GM12878 (cell line): Measurements from ENCODE around the gene CEP76. TPM values are rescaled to one million over a fixed set of nuclear protein-coding genes. Genes with fewer than 3 reads are reported as not detected.

ENCODE experiments used
- ASH2L ChIP-seq: fragments of 300-600, 200-600 bp; sonication (generic); IDR thresholded peaks from 2 replicates; pipeline ENCODE4 v1.6.1; 2017; ENCODE audit warnings: low read depth, mild to moderate bottlenecking, borderline replicate concordance
- CEBPB ChIP-seq, 2 experiments: fragments of 150-350 bp in 1 of 2; IDR thresholded peaks; 2 replicates each; pipeline ENCODE4 v1.6.1; 2012 to 2014; ENCODE audit warnings: low read depth in 2 of 2, low read length in 2 of 2, borderline replicate concordance in 1 of 2, inconsistent platforms in 1 of 2
- CREB1 ChIP-seq: IDR thresholded peaks from 2 replicates; pipeline ENCODE4 v1.6.1; 2012; ENCODE audit warnings: low read depth, mild to moderate bottlenecking, inconsistent platforms
- CREM ChIP-seq: IDR thresholded peaks from 2 replicates; pipeline ENCODE4 v1.6.1; 2014; ENCODE audit warnings: antibody characterized with exemption, low read depth
- EED ChIP-seq: sonication (generic); IDR thresholded peaks from 2 replicates; pipeline ENCODE4 v1.6.1; 2016; ENCODE audit warnings: antibody characterized with exemption, low read depth
- ETV6 ChIP-seq, 2 experiments: fragments of 450-650 bp in 1 of 2; IDR thresholded peaks in 1 of 2; conservative IDR thresholded peaks in 1 of 2; 2 replicates each; pipeline ENCODE4 v1.6.1; 2014; ENCODE audit warnings: antibody characterized with exemption in 1 of 2, borderline replicate concordance in 1 of 2, low read depth in 1 of 2, mild to moderate bottlenecking in 1 of 2, moderate library complexity in 1 of 2
- EZH2 ChIP-seq: IDR thresholded peaks from 2 replicates; pipeline ENCODE4 v1.6.1; 2012; ENCODE audit warnings: low read depth, mild to moderate bottlenecking, control low read depth, inconsistent platforms, low read length, borderline replicate concordance; ENCODE audit not compliant: control insufficient read depth
- HCFC1 ChIP-seq: fragments of 150-350 bp; IDR thresholded peaks from 2 replicates; pipeline ENCODE4 v1.6.1; 2014; ENCODE audit warnings: low read length
- KDM1A ChIP-seq: fragments of 200-600 bp; sonication (generic); IDR thresholded peaks from 2 replicates; pipeline ENCODE4 v1.6.1; 2016; ENCODE audit warnings: borderline replicate concordance
- LARP7 ChIP-seq: fragments of 450-650 bp; IDR thresholded peaks from 2 replicates; pipeline ENCODE4 v1.6.1; 2017; ENCODE audit warnings: mild to moderate bottlenecking
- MLLT1 ChIP-seq: fragments of 450-650 bp; IDR thresholded peaks from 2 replicates; pipeline ENCODE4 v1.6.1; 2016; ENCODE audit warnings: mild to moderate bottlenecking
- MYB ChIP-seq: fragments of 150-350 bp; IDR thresholded peaks from 2 replicates; pipeline ENCODE4 v1.6.1; 2014; ENCODE audit warnings: mild to moderate bottlenecking, low read depth, low read length, borderline replicate concordance
- NFYA ChIP-seq: IDR thresholded peaks from 2 replicates; pipeline ENCODE4 v1.6.1; 2011; ENCODE audit warnings: low read depth, mild to moderate bottlenecking, low read length, improper control_type of control experiment, borderline replicate concordance
- NFYB ChIP-seq: IDR thresholded peaks from 2 replicates; pipeline ENCODE4 v1.6.1; 2011; ENCODE audit warnings: low read depth, mild to moderate bottlenecking, low read length, improper control_type of control experiment, moderate library complexity; ENCODE audit not compliant: insufficient read depth
- NR2F1 ChIP-seq: fragments of 450-650 bp; conservative IDR thresholded peaks from 2 replicates; pipeline ENCODE4 v1.6.1; 2017; ENCODE audit warnings: mild to moderate bottlenecking
- POLR2AphosphoS2 ChIP-seq: IDR thresholded peaks from 2 replicates; pipeline ENCODE4 v1.6.1; 2011; ENCODE audit warnings: low read depth, mild to moderate bottlenecking, low read length, improper control_type of control experiment, moderate library complexity
- POLR2AphosphoS5 ChIP-seq: IDR thresholded peaks from 2 replicates; pipeline ENCODE4 v1.6.1; 2011; ENCODE audit warnings: mild to moderate bottlenecking, low read length, inconsistent platforms
- RELB ChIP-seq: fragments of 450-650 bp; IDR thresholded peaks from 2 replicates; pipeline ENCODE4 v1.6.1; 2017; ENCODE audit warnings: low read depth, mild to moderate bottlenecking, moderate library complexity
- STAT1 ChIP-seq: fragments of 450-650 bp; conservative IDR thresholded peaks from 2 replicates; pipeline ENCODE4 v1.6.1; 2014; ENCODE audit warnings: antibody characterized with exemption, mild to moderate bottlenecking
- TCF3 ChIP-seq: IDR thresholded peaks from 2 replicates; pipeline ENCODE4 v1.6.1; 2012; ENCODE audit warnings: low read depth, mild to moderate bottlenecking, low read length, borderline replicate concordance; ENCODE audit not compliant: insufficient read depth
- ZBTB33 ChIP-seq: fragments of 450-650 bp; IDR thresholded peaks from 2 replicates; pipeline ENCODE4 v1.6.1; 2017; ENCODE audit warnings: mild to moderate bottlenecking
- polyA plus RNA-seq, 11 experiments: library from polyadenylated mRNA; depleted of rRNA in 4 of 11; unstranded in 6 of 11; stranded (reverse) in 5 of 11; fragments of >200 nt; fragmentation: Nextera tagmentation in 4 of 11; fragmentation: Illumina TruSeq in 1 of 11; extraction: Ambion mirVana in 4 of 11; extraction: Trizol in 1 of 11; gene quantifications; 1 replicate in 1 of 11; 2 replicates in 10 of 11; pipeline versions ENCODE4 v1.2.1 to v1.2.3, GENCODE V29; 2011 to 2016; ENCODE audit warnings: inconsistent platforms in 2 of 11, missing spikeins in 2 of 11, low read depth in 1 of 11
- total RNA-seq, 4 experiments: library from RNA; depleted of rRNA in 3 of 4; stranded (reverse); fragments of >200 nt in 3 of 4; fragmentation: Illumina TruSeq in 1 of 4; extraction: Trizol in 1 of 4; gene quantifications; 2 replicates each; pipeline versions ENCODE4 v1.2.1 to v1.2.3, GENCODE V29; 2013 to 2021
- TF ChIP-seq, protein P1 (sequence below): fragments of 450-650 bp; IDR thresholded peaks from 2 replicates; pipeline ENCODE4 v1.6.1; 2018; ENCODE audit warnings: borderline replicate concordance, mild to moderate bottlenecking; ENCODE audit not compliant: partially characterized antibody

The CEP76 gene
- total and polyA plus RNA-seq, 10 of the 15 experiments (the other 5 are each of a cell fraction or from before 2014, with no cell fraction given) = 3.9 to 14.9 (median 13.2) TPM

DNA sequence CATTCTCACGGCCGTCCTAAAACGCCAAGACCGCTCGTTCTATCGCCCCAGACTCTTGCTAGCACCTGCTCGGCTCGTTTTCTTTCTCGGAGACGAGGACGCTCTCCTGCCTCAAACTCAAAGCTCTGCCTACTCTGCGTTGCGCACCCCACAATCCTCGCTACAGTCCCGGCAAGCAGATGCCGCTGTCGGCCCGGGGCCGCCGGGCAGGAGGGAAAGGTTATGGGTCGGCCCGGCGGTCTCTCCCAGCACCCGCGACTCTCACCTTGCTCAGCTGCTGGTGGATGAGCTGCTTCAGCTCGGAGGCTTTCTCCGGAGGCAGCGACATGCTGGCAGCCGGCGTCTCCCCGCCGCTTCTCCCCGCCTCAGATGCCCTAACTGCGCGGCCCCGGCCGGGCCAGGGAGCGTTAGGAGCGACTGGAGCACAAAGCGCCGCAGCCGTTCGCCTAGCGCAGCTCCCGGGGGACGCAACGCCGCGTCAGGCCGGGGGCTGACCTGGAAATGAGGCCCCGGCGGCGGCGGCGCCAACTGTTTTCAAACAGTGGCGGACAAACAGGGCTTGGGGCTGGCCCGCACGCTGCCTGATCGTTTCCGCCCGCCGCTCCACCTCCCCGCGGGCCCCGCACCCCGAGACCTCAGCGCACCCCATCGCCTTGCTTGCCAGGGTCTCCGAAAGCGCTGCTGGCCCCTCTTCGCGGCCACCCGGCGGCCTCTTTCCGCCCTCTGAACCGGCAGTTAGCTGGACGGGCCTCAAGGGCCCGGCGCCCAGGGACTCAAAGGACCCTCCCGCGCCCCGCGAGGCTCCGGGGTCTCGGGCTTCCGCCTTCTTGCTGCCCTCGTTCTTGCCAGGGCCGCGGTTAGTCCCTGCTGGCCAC lies at the start of gene CEP76, which contains the start of gene PSMG2 (continued):
- peak; percentile 90 for TF ChIP-seq RELB
- TF ChIP-seq CEBPB (IDR thresholded peaks at IDR 0.05; ENCODE audit: borderline replicate concordance in 1 of 2, low read depth in 2 of 2, low read length in 2 of 2) = no peak
- peak; percentile 65 for TF ChIP-seq HCFC1
- peak; percentile 99 for TF ChIP-seq MYB
- TF ChIP-seq EZH2 = no peak
- TF ChIP-seq NFYA = no peak
- peak; percentile 46; the same call in 1 of the 2 replicates for TF ChIP-seq TCF3
- no peak for TF ChIP-seq EED
- peak; percentile 74 for TF ChIP-seq NR2F1
- no peak for TF ChIP-seq KDM1A
- TF ChIP-seq ETV6 (conservative IDR thresholded peaks at IDR 0.05 in 1 of 2, IDR thresholded peaks at IDR 0.05 in 1 of 2; ENCODE audit: borderline replicate concordance in 1 of 2, low read depth in 1 of 2) = no peak
- TF ChIP-seq POLR2AphosphoS5 = peak; percentile 93
- peak; percentile 77 for TF ChIP-seq CREB1
- TF ChIP-seq CREM = peak; percentile 75
- TF ChIP-seq, protein P1, sequence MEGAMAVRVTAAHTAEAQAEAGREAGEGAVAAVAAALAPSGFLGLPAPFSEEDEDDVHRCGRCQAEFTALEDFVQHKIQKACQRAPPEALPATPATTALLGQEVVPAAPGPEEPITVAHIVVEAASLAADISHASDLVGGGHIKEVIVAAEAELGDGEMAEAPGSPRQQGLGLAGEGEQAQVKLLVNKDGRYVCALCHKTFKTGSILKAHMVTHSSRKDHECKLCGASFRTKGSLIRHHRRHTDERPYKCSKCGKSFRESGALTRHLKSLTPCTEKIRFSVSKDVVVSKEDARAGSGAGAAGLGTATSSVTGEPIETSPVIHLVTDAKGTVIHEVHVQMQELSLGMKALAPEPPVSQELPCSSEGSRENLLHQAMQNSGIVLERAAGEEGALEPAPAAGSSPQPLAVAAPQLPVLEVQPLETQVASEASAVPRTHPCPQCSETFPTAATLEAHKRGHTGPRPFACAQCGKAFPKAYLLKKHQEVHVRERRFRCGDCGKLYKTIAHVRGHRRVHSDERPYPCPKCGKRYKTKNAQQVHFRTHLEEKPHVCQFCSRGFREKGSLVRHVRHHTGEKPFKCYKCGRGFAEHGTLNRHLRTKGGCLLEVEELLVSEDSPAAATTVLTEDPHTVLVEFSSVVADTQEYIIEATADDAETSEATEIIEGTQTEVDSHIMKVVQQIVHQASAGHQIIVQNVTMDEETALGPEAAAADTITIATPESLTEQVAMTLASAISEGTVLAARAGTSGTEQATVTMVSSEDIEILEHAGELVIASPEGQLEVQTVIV = peak; percentile 56
- TF ChIP-seq NFYB = no peak
- no peak for TF ChIP-seq MLLT1
- peak; percentile 57; the same call in 1 of the 2 replicates for TF ChIP-seq ASH2L
- TF ChIP-seq POLR2AphosphoS2 = peak; percentile 60; the same call in 1 of the 2 replicates
- peak; percentile 92 for TF ChIP-seq ZBTB33
- TF ChIP-seq STAT1 = peak; percentile 82
- TF ChIP-seq LARP7 = peak; percentile 62; the same call in 1 of the 2 replicates
